Measurements from ENCODE around the gene CD59. TPM values are rescaled to one million over a fixed set of nuclear protein-coding genes. Genes with fewer than 3 reads are reported as not detected.
"Not testable (repeated sequence)": the region's sequence is repeated elsewhere in the genome, so short reads cannot be mapped to it uniquely, and the experiment has no call there.

Gene CD59
- polyA plus RNA-seq, 3 donors = 3.7 to 34.9 (median 21.1) TPM

DNA sequence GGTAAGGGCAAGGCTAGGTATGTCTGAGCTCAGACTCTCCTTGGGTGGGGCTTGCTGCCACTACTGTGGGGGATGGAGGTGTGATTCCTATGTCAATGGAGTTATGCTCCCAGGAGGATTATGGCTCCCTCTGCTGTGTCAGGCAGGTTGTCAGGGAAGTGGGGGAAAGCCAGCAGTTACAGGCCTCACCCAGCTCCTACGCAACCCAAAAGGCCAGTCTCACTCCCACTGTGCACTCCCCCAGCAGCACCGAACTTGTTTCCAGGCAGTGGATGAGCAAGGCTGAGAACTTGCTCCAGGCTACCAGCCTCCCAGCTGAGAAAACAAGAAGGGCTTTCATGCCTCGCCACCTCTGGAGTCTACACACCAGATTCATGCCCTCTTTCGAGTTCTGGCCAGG, 53.8 kb downstream of the CD59 start:
- Mint-ChIP-seq H3K27ac (no peak overlapping the region), H3K4me3 (no peak overlapping the region), H3K9me3 (peaks cover 0 to 13% (median 7%) of the 10 kb centered on the region in 7 donors), H3K27me3 (ENCODE audit: low read depth in 3 of 3) (peaks cover 12 to 41% (median 17%) of the 10 kb centered on the region in 3 donors), H3K4me1 (no peaks in the 10 kb centered on the region), H3K36me3 (no peaks in the 10 kb centered on the region)
- peaks cover 2 to 7% of the 10 kb centered on the region in 2 donors for H3K27me3 ChIP-seq (ENCODE audit: control insufficient read depth in 2 of 2, insufficient read depth in 2 of 2, low read length in 2 of 2)
- no peak overlapping the region for H2AFZ ChIP-seq (ENCODE audit: insufficient read depth, low read depth, low read length, poor library complexity, severe bottlenecking)
- 100% methylated on average over 2 of the region's 4 CpGs for WGBS (ENCODE audit: insufficient coverage)
- TF ChIP-seq, protein P1, sequence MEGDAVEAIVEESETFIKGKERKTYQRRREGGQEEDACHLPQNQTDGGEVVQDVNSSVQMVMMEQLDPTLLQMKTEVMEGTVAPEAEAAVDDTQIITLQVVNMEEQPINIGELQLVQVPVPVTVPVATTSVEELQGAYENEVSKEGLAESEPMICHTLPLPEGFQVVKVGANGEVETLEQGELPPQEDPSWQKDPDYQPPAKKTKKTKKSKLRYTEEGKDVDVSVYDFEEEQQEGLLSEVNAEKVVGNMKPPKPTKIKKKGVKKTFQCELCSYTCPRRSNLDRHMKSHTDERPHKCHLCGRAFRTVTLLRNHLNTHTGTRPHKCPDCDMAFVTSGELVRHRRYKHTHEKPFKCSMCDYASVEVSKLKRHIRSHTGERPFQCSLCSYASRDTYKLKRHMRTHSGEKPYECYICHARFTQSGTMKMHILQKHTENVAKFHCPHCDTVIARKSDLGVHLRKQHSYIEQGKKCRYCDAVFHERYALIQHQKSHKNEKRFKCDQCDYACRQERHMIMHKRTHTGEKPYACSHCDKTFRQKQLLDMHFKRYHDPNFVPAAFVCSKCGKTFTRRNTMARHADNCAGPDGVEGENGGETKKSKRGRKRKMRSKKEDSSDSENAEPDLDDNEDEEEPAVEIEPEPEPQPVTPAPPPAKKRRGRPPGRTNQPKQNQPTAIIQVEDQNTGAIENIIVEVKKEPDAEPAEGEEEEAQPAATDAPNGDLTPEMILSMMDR (IDR thresholded peaks at IDR 0.05) = no peak
- H3K9ac ChIP-seq (ENCODE audit: insufficient read depth, low read length, poor library complexity, severe bottlenecking) = no peak overlapping the region
- no peaks in the 10 kb centered on the region for H3K79me2 ChIP-seq (ENCODE audit: insufficient read depth, low read length)
- H3K4me3 ChIP-seq (replicated peaks in 1 of 3; ENCODE audit: low read depth in 2 of 3, low read length in 3 of 3) = no peak overlapping the region
- H4K20me1 ChIP-seq (ENCODE audit: insufficient read depth, low read length) = no peaks in the 10 kb centered on the region
- no peaks in the 10 kb centered on the region for H3K4me1 ChIP-seq (ENCODE audit: control insufficient read depth in 1 of 2, insufficient read depth in 2 of 2, low read length in 2 of 2)
- DNase-seq = no peak
- peaks cover 0 to 2% of the 10 kb centered on the region in 2 donors for H3K9me3 ChIP-seq (replicated peaks in 1 of 2; ENCODE audit: control insufficient read depth in 1 of 2, insufficient read depth in 1 of 2, low read length in 2 of 2)
- intact Hi-C loops (cut with micrococcal nuclease) = loop anchor here in 1 of 2 donors (10.0 kb wide), 1 partner anchor 318 kb away; no protein-coding TSS in a partner anchor
- H3K27ac ChIP-seq (ENCODE audit: low read depth in 1 of 2, low read length in 2 of 2) = no peak overlapping the region
- H3K36me3 ChIP-seq (replicated peaks in 1 of 2; ENCODE audit: control insufficient read depth in 1 of 2, insufficient read depth in 2 of 2, low read length in 2 of 2) = no peaks in the 10 kb centered on the region
- no peak overlapping the region for H3K4me2 ChIP-seq (replicated peaks; ENCODE audit: extremely low read depth, low read length, poor library complexity, severe bottlenecking)

DNA sequence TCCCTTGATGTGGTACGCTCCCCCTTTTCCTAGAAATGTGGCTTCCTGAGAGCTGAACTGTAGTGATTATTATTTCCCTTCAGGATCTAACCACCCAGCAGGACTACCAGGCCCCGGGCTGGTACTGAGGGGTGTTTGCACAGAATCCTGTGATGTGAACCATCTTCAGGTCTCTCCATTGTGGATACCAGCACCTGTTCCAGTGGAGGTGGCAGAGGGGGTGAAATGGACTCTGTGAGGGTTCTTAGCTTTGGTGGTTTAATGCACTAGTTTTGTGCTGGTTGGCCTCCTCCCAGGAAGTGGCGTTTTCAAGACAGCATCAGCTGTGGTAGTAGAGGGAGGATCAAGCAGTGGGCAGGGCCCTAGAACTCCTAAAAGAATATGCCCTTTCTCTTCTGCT, 54.2 kb downstream of the CD59 start:
- H3K27me3 Mint-ChIP-seq (ENCODE audit: low read depth in 3 of 3) = peaks cover 12 to 41% (median 17%) of the 10 kb centered on the region in 3 donors
- no peak overlapping the region for H3K9ac ChIP-seq (ENCODE audit: insufficient read depth, low read length, poor library complexity, severe bottlenecking)

DNA sequence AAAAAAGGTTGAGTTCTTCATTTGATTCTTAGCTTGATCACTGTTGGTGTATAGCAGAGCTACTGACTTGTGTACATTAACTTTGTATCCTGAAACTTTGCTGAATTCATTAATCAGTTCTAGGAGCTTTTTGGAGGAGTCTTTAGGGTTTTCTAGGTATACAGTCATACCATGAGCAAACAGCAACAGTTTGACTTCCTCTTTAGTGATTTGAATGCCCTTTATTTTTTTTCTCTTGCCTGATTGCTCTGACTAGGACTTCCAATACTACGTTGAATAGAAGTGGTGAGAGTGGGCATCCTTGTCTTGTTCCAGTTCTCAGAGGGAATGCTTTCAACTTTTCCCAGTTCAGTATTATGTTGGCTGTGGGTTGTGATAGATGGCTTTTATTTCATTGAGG, 57.6 kb downstream of the CD59 start:
- H2AFZ ChIP-seq (ENCODE audit: insufficient read depth, low read depth, low read length, poor library complexity, severe bottlenecking); H3K36me3 ChIP-seq (replicated peaks in 1 of 2; ENCODE audit: control insufficient read depth in 1 of 2, insufficient read depth in 2 of 2, low read length in 2 of 2); H3K79me2 ChIP-seq (ENCODE audit: insufficient read depth, low read length); H3K27me3 ChIP-seq (ENCODE audit: control insufficient read depth in 2 of 2, insufficient read depth in 2 of 2, low read length in 2 of 2); H3K9me3 ChIP-seq (replicated peaks in 1 of 2; ENCODE audit: control insufficient read depth in 1 of 2, insufficient read depth in 1 of 2, low read length in 2 of 2); DNase-seq; H3K4me3 Mint-ChIP-seq; H3K9ac ChIP-seq (ENCODE audit: insufficient read depth, low read length, poor library complexity, severe bottlenecking); H4K20me1 ChIP-seq (ENCODE audit: insufficient read depth, low read length); H3K36me3 Mint-ChIP-seq; H3K27ac Mint-ChIP-seq; H3K4me1 Mint-ChIP-seq; H3K4me3 ChIP-seq (replicated peaks in 1 of 3; ENCODE audit: low read depth in 2 of 3, low read length in 3 of 3); H3K27ac ChIP-seq (ENCODE audit: low read depth in 1 of 2, low read length in 2 of 2); H3K4me2 ChIP-seq (replicated peaks; ENCODE audit: extremely low read depth, low read length, poor library complexity, severe bottlenecking); intact Hi-C loops (cut with micrococcal nuclease); H3K4me1 ChIP-seq (ENCODE audit: control insufficient read depth in 1 of 2, insufficient read depth in 2 of 2, low read length in 2 of 2): not testable (repeated sequence)
- H3K27me3 Mint-ChIP-seq (ENCODE audit: low read depth in 3 of 3) = peaks cover 11 to 42% (median 17%) of the 10 kb centered on the region in 3 donors
- WGBS (ENCODE audit: insufficient coverage) = no CpG with 5 or more reads among the region's 1 CpG
- H3K9me3 Mint-ChIP-seq = peaks cover 0 to 11% (median 6%) of the 10 kb centered on the region in 7 donors

More for the DNA sequence above, 54.2 kb downstream of the CD59 start:
- H3K4me1 Mint-ChIP-seq = no peaks in the 10 kb centered on the region
- H3K27ac Mint-ChIP-seq = peak overlapping the region in 1 of 7 donors; percentile 3
- no peaks in the 10 kb centered on the region for H3K79me2 ChIP-seq (ENCODE audit: insufficient read depth, low read length)
- H3K4me1 ChIP-seq (ENCODE audit: control insufficient read depth in 1 of 2, insufficient read depth in 2 of 2, low read length in 2 of 2) = no peaks in the 10 kb centered on the region
- intact Hi-C loops (cut with micrococcal nuclease) = loop anchor here in 1 of 2 donors (10.0 kb wide), 1 partner anchor 317 kb away; no protein-coding TSS in a partner anchor
- H2AFZ ChIP-seq (ENCODE audit: insufficient read depth, low read depth, low read length, poor library complexity, severe bottlenecking) = no peak overlapping the region
- no peak overlapping the region for H3K4me2 ChIP-seq (replicated peaks; ENCODE audit: extremely low read depth, low read length, poor library complexity, severe bottlenecking)
- H3K36me3 Mint-ChIP-seq = no peaks in the 10 kb centered on the region
- no peak overlapping the region for H3K4me3 ChIP-seq (replicated peaks in 1 of 3; ENCODE audit: low read depth in 2 of 3, low read length in 3 of 3)
- H3K4me3 Mint-ChIP-seq = no peak overlapping the region
- no peak overlapping the region for H3K27ac ChIP-seq (ENCODE audit: low read depth in 1 of 2, low read length in 2 of 2)
- no peaks in the 10 kb centered on the region for H3K9me3 ChIP-seq (replicated peaks in 1 of 2; ENCODE audit: control insufficient read depth in 1 of 2, insufficient read depth in 1 of 2, low read length in 2 of 2)
- peaks cover 0 to 10% (median 4%) of the 10 kb centered on the region in 7 donors for H3K9me3 Mint-ChIP-seq
- H3K27me3 ChIP-seq (ENCODE audit: control insufficient read depth in 2 of 2, insufficient read depth in 2 of 2, low read length in 2 of 2) = peaks cover 2 to 7% of the 10 kb centered on the region in 2 donors
- H4K20me1 ChIP-seq (ENCODE audit: insufficient read depth, low read length) = no peaks in the 10 kb centered on the region
- no peaks in the 10 kb centered on the region for H3K36me3 ChIP-seq (replicated peaks in 1 of 2; ENCODE audit: control insufficient read depth in 1 of 2, insufficient read depth in 2 of 2, low read length in 2 of 2)
- WGBS (ENCODE audit: insufficient coverage) = no CpG with 5 or more reads among the region's 3 CpGs
- TF ChIP-seq, protein P1 (IDR thresholded peaks at IDR 0.05) = no peak
- DNase-seq = no peak

All from CD14-positive monocyte (primary cell).